Testis (tissue), 3 donors: ENCODE results near the gene TBC1D16. TPM values are rescaled to one million over a fixed set of nuclear protein-coding genes. Genes with fewer than 3 reads are reported as not detected.

Source experiments
- DNase-seq: peaks from one replicate; pipeline ENCODE4 v3.0.0-alpha.2; 2019
- H3K27ac ChIP-seq, 2 donors: fragments of 200-600 bp; sonication (generic); one replicate each; pipeline ENCODE4 v1.5.1; 2019
- H3K27me3 ChIP-seq: fragments of 200-600 bp; sonication (generic); one replicate; pipeline ENCODE4 v1.5.1; 2019
- H3K36me3 ChIP-seq: fragments of 200-600 bp; sonication (generic); one replicate; pipeline ENCODE4 v1.5.1; 2017; ENCODE audit warnings: low read depth; ENCODE audit errors: missing control alignments
- H3K4me1 ChIP-seq: fragments of 200-600 bp; sonication (generic); one replicate; pipeline ENCODE4 v1.5.1; 2019
- H3K4me3 ChIP-seq, 2 donors: fragments of 200-600 bp; sonication (generic); one replicate each; pipeline ENCODE4 v1.5.1; 2017 to 2019
- H3K9me3 ChIP-seq: fragments of 200-600 bp; sonication (generic); one replicate; pipeline ENCODE4 v1.5.1; 2017
- CTCF ChIP-seq, 3 experiments: fragments of 450-650 bp in 2 of 3; fragments of 200-600 bp in 1 of 3; sonication (generic) in 1 of 3; IDR thresholded peaks; one replicate each; pipeline ENCODE4 v1.5.1; 2016 to 2019; ENCODE audit warnings: antibody characterized with exemption in 3 of 3, mild to moderate bottlenecking in 2 of 3, moderate library complexity in 1 of 3
- POLR2A ChIP-seq: fragments of 450-650 bp; IDR thresholded peaks from one replicate; pipeline ENCODE4 v1.6.1; 2017; ENCODE audit warnings: antibody characterized with exemption, mild to moderate bottlenecking, moderate library complexity
- WGBS, 2 donors: methylation state at CpG; one replicate each; pipeline ENCODE4 v1.1.5; 2018; 5-methylcytosine and 5-hydroxymethylcytosine counted together
- intact Hi-C: fragments of 100-400 bp; cut with DNase I; formaldehyde crosslinking; loops from one replicate; pipeline ENCODE4 v1.15.1; 2023; ENCODE audit warnings: low total_unique reads
- polyA plus RNA-seq: library from polyadenylated mRNA; stranded (reverse); fragments of 350-450 nt; fragmentation: Illumina TruSeq; extraction: RNeasy Lipid Tissue Mini Kit (QIAGEN cat#74804); gene quantifications from one replicate; pipeline ENCODE4 v1.2.3, GENCODE V29; 2014; ENCODE audit warnings: low read depth, low replicate concordance; ENCODE audit not compliant: insufficient read depth
- total RNA-seq, 2 donors: library from RNA; depleted of rRNA; stranded (reverse); fragments of >200 nt; gene quantifications; one replicate each; pipeline ENCODE4 v1.2.3, GENCODE V29; 2016

The TBC1D16 gene
- total and polyA plus RNA-seq, 3 donors from 2014 or later = 11.0 to 16.0 (median 11.7) TPM

- peak overlapping the region; percentile 11 to 62 for H3K27ac ChIP-seq
- no peaks in the 10 kb centered on the region for H3K27me3 ChIP-seq
- H3K4me3 ChIP-seq = no peak overlapping the region
- intact Hi-C loops = no loop called here
- peaks cover 36% of the 10 kb centered on the region for H3K4me1 ChIP-seq
- DNase-seq = no peak
- WGBS, 2 donors = 58% methylated on average over 29 of the region's 36 CpGs; no CpG with 5 or more reads in 1 of the 2 donors
- H3K9me3 ChIP-seq = no peaks in the 10 kb centered on the region
- H3K36me3 ChIP-seq = no peaks in the 10 kb centered on the region
- TF ChIP-seq POLR2A (no peak), CTCF (IDR thresholded peaks at IDR 0.05) (no peak)
Measured at GRCh38 chr17:79952265-79952877, 83.3 kb downstream of the TBC1D16 start.

GRCh38 chr17:79951361-79952264 lies 84.1 kb downstream of the TBC1D16 start:
- H3K4me3 ChIP-seq = no peak overlapping the region
- no peaks in the 10 kb centered on the region for H3K9me3 ChIP-seq
- TF ChIP-seq POLR2A = no peak
- TF ChIP-seq CTCF (IDR thresholded peaks at IDR 0.05) = no peak
- H3K36me3 ChIP-seq = no peaks in the 10 kb centered on the region
- intact Hi-C loops = no loop called here
- H3K27ac ChIP-seq = peak overlapping the region in 1 of 2 donors; percentile 62
- no peaks in the 10 kb centered on the region for H3K27me3 ChIP-seq
- H3K4me1 ChIP-seq = peaks cover 36% of the 10 kb centered on the region
- DNase-seq = peak; percentile 43
- 23 to 41% methylated on average over 18 to 25 of the region's 31 CpGs for WGBS, 2 donors

GRCh38 chr17:79950751-79951150 lies 84.9 kb downstream of the TBC1D16 start:
- H3K27ac ChIP-seq = peak overlapping the region in 1 of 2 donors; percentile 62
- WGBS, 2 donors = 44 to 51% methylated on average over 17 of the region's 17 CpGs
- peaks cover 36% of the 10 kb centered on the region for H3K4me1 ChIP-seq
- no peak for DNase-seq
- no peaks in the 10 kb centered on the region for H3K27me3 ChIP-seq
- no peaks in the 10 kb centered on the region for H3K9me3 ChIP-seq
- no peak for TF ChIP-seq POLR2A
- TF ChIP-seq CTCF (IDR thresholded peaks at IDR 0.05) = no peak
- intact Hi-C loops = no loop called here
- no peaks in the 10 kb centered on the region for H3K36me3 ChIP-seq
- H3K4me3 ChIP-seq = peak overlapping the region in 1 of 2 donors; percentile 2

GRCh38 chr17:79950306-79950705 lies 85.4 kb downstream of the TBC1D16 start:
- WGBS, 2 donors = 79 to 82% methylated on average over 8 to 31 of the region's 31 CpGs
- H3K27me3 ChIP-seq = no peaks in the 10 kb centered on the region
- TF ChIP-seq CTCF (IDR thresholded peaks at IDR 0.05) (no peak), POLR2A (no peak)
- peak; percentile 27 for DNase-seq
- no peaks in the 10 kb centered on the region for H3K9me3 ChIP-seq
- peak overlapping the region in 1 of 2 donors; percentile 2 for H3K4me3 ChIP-seq
- no peaks in the 10 kb centered on the region for H3K36me3 ChIP-seq
- intact Hi-C loops = no loop called here
- no peak overlapping the region for H3K27ac ChIP-seq
- H3K4me1 ChIP-seq = peaks cover 36% of the 10 kb centered on the region
